Thyroid gland (tissue), 4 donors: Measurements from ENCODE around the gene SYS1.

Experiments used
- CTCF ChIP-seq, 6 experiments: fragments of 200-600 bp in 3 of 6; fragments of 450-650 bp in 3 of 6; sonication (generic) in 3 of 6; IDR thresholded peaks; one replicate each; pipeline ENCODE4 v1.5.1; 2016 to 2019; ENCODE audit warnings: antibody characterized with exemption in 6 of 6, mild to moderate bottlenecking in 2 of 6, inconsistent platforms in 1 of 6, moderate library complexity in 1 of 6
- POLR2A ChIP-seq, 2 donors: fragments of 450-650 bp; IDR thresholded peaks; one replicate each; pipeline ENCODE4 v1.6.1; 2017; ENCODE audit warnings: antibody characterized with exemption in 2 of 2, mild to moderate bottlenecking in 2 of 2, moderate library complexity in 1 of 2

GRCh38 chr20:45318948-45319347 lies 44.0 kb upstream of the SYS1 start:
- TF ChIP-seq CTCF (IDR thresholded peaks at IDR 0.05) (no peak), POLR2A (IDR thresholded peaks at IDR 0.05) (no peak)
